GM23248 (cell line): ENCODE data around the gene URB1.
"Not testable (repeated sequence)": the region's sequence is repeated elsewhere in the genome, so short reads cannot be mapped to it uniquely, and the experiment has no call there.

ENCODE experiments used
- EZH2 ChIP-seq: fragments of 200-600 bp; sonication (generic); IDR thresholded peaks from 2 replicates; pipeline ENCODE4 v1.6.1; 2018; ENCODE audit warnings: antibody characterized with exemption, mild to moderate bottlenecking; ENCODE audit not compliant: insufficient read depth, poor library complexity, severe bottlenecking
- EZH2phosphoT487 ChIP-seq: fragments of 200-600 bp; sonication (generic); IDR thresholded peaks from 2 replicates; pipeline ENCODE4 v1.6.1; 2018; ENCODE audit warnings: antibody characterized with exemption, moderate library complexity, mild to moderate bottlenecking, low read depth; ENCODE audit not compliant: insufficient read depth

- TF ChIP-seq EZH2, EZH2phosphoT487: not testable (repeated sequence)
Observed at GRCh38 chr21:32390537-32391224, 2.1 kb downstream of the URB1 start.
